Muscle of leg (tissue), 11 donors: ENCODE data around the gene C16orf86. TPM values are rescaled to one million over a fixed set of nuclear protein-coding genes. Genes with fewer than 3 reads are reported as not detected.

Source experiments
- DNase-seq: peaks from one replicate; pipeline ENCODE4 v3.0.0; 2013
- H3K27ac ChIP-seq: one replicate; pipeline ENCODE4 v1.5.1; 2013; ENCODE audit warnings: mild to moderate bottlenecking, low read length, control low read depth
- H3K27me3 ChIP-seq: one replicate; pipeline ENCODE4 v1.6.1; 2013; ENCODE audit warnings: low read length; ENCODE audit not compliant: control insufficient read depth, insufficient read depth
- H3K36me3 ChIP-seq: one replicate; pipeline ENCODE4 v1.6.1; 2013; ENCODE audit warnings: low read length; ENCODE audit not compliant: control insufficient read depth, insufficient read depth
- H3K4me1 ChIP-seq: one replicate; pipeline ENCODE4 v1.6.1; 2013; ENCODE audit warnings: low read length; ENCODE audit not compliant: control insufficient read depth, insufficient read depth
- H3K4me3 ChIP-seq: one replicate; pipeline ENCODE4 v1.5.1; 2013; ENCODE audit warnings: low read length, control low read depth
- H3K9me3 ChIP-seq: replicated peaks from 2 replicates; pipeline ENCODE4 v1.6.1; 2013; ENCODE audit warnings: low read depth, low read length; ENCODE audit not compliant: control insufficient read depth
- WGBS: methylation state at CpG from one replicate; pipeline ENCODE4 v1.1.5; 2013; ENCODE audit warnings: missing lambda C conversion rate; ENCODE audit not compliant: insufficient coverage; 5-methylcytosine and 5-hydroxymethylcytosine counted together
- polyA plus RNA-seq, 8 donors: library from polyadenylated mRNA; unstranded; fragments of 120-200 nt; gene quantifications; one replicate each; pipeline versions ENCODE4 v1.2.1 to v1.2.3, GENCODE V29; 2013; ENCODE audit warnings: inconsistent platforms in 1 of 8, low replicate concordance in 1 of 8; ENCODE audit not compliant: insufficient read length in 8 of 8, insufficient read depth in 1 of 8
- total RNA-seq: library from RNA; stranded (reverse); fragments of 120-200 nt; gene quantifications from one replicate; pipeline ENCODE4 v1.2.4, GENCODE V29; 2013

Gene C16orf86
- total and polyA plus RNA-seq, 9 donors = 2.1 to 4.3 (median 2.6) TPM

DNA sequence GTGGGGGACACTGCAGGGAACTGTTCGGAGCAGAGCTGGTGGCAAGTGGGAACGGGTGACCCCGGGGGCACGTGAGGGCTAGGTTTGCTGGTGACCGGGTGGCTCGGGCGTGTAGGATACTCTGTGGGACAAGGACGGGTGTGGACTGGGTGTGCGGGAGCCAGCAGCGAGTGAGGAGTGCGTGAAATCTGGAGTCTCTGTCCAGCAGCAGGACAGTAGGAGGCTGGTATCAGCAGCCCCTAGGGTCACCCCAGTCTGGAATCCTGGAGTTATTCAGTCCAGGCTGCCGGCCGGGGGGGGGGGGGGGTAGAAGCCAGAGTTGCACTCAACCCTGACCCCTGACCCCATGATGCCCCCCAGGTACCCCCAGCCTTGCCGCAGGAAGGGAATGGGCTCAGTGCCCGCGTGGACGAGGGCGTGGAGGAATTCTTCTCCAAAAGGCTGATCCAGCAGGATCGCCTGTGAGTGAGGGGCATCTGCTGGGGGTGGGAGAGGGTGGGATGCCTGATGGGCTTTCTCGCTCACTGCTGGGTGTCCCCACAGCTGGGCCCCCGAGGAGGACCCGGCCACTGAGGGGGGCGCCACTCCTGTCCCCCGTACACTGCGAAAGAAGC, 12.7 kb upstream of the C16orf86 start:
- Histone ChIP-seq H3K27ac (no peak overlapping the region), H3K4me3 (no peak overlapping the region), H3K36me3 (peaks cover 15% of the 10 kb centered on the region), H3K27me3 (peaks cover 70% of the 10 kb centered on the region), H3K4me1 (peaks cover 13% of the 10 kb centered on the region), H3K9me3 (no peaks in the 10 kb centered on the region)
- WGBS = 30% methylated on average over 16 of the region's 25 CpGs
- no peak for DNase-seq

- H3K27me3 ChIP-seq = peaks cover 65% of the 10 kb centered on the region
These were observed 12.2 kb upstream of the C16orf86 start for GRCh38 chr16:67654403-67654911.

DNA sequence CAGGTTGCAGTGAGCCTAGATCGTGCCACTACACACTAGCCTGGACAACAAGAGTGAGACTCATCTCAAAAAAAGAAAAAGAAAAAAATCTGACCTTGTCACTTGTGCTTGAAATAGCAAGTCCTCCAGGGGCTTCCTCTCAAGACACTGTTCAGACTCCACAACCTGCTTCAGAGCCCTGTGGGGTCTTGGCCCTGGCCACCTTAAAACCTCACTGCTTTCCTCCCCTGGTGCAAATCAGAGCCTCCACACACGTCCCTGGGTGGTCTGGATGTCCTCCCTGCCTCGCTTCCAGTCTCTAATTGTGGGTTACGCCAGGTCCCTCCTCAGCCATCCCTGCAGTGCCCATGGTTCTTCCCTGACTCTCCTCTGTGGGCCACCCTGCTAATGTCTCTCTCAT, 11.3 kb upstream of the C16orf86 start:
- WGBS = 63% methylated on average over 4 of the region's 4 CpGs
- peaks cover 56% of the 10 kb centered on the region for H3K27me3 ChIP-seq
- H3K4me1 ChIP-seq = peaks cover 22% of the 10 kb centered on the region
- no peak overlapping the region for H3K27ac ChIP-seq
- DNase-seq = no peak
- no peak overlapping the region for H3K4me3 ChIP-seq
- peaks cover 16% of the 10 kb centered on the region for H3K36me3 ChIP-seq
- H3K9me3 ChIP-seq = no peaks in the 10 kb centered on the region

More at GRCh38 chr16:67654403-67654911, 12.2 kb upstream of the C16orf86 start:
- H3K36me3 ChIP-seq = peaks cover 16% of the 10 kb centered on the region
- H3K9me3 ChIP-seq = no peaks in the 10 kb centered on the region
- DNase-seq = no peak
- H3K27ac ChIP-seq = no peak overlapping the region
- no peak overlapping the region for H3K4me3 ChIP-seq
- WGBS = 49% methylated on average over 29 of the region's 30 CpGs
- H3K4me1 ChIP-seq = peaks cover 18% of the 10 kb centered on the region

DNA sequence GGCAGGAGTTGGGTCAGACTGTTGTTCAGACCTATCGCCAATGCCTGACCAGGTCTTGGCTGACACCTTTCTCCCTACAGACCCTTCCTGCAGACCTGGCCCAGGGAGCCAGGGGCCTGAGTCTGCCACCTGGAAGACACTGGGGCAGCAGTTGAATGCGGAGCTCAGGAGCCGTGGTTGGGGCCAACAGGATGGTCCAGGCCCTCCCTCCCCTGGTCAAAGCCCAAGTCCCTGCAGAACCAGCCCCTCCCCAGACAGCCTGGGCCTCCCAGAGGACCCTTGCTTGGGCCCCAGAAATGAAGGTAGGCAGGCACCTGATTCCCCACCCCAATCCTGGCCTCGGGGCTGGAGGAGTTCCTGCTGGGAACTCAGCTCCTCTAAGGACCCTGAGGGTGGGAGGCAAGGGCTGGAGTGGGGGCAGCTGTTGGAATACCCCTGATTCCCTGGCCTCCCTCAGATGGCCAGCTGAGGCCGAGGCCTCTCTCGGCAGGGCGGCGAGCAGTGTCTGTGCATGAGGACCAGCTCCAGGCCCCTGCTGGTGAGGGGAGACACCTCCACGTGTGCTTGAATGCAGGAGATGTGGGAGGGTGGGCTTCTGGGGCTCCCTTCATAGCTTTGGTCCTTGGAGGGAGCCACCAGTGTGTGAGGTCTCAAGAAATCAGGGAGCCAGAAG, 10.1 kb upstream of the C16orf86 start:
- Histone ChIP-seq H3K27me3 (peaks cover 44% of the 10 kb centered on the region), H3K36me3 (peaks cover 16% of the 10 kb centered on the region), H3K9me3 (no peaks in the 10 kb centered on the region), H3K27ac (no peak overlapping the region), H3K4me3 (no peak overlapping the region), H3K4me1 (peaks cover 28% of the 10 kb centered on the region)
- 74% methylated on average over 8 of the region's 9 CpGs for WGBS
- no peak for DNase-seq

DNA sequence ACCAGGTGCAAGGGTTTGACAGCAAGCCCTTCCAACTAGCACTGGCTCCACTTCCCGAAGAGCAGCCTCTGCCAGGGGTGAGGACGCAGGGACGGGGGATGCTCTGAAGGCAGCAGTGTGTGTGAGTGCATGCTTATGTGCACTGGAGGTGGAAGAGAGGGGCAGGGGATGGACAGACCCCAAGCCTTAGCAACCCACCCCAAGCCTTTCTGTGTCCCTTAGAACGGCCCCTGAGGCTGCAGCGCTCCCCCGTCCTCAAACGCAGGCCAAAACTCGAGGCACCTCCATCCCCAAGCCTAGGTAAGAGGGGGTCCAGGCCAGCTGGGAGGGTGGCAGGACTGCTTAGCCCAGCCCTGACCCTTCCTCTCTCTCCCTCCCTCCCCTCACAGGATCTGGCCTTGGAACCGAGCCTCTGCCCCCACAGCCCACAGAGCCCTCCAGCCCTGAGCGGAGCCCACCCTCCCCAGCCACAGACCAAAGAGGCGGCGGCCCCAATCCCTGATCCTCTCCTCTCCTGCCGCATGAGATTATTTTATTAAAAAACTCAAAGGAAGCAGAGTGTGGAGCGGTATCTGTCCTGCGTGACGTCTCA, 9.5 kb upstream of the C16orf86 start:
- Histone ChIP-seq H3K4me3 (no peak overlapping the region), H3K27ac (no peak overlapping the region), H3K36me3 (peaks cover 16% of the 10 kb centered on the region), H3K27me3 (peaks cover 38% of the 10 kb centered on the region), H3K4me1 (peaks cover 29% of the 10 kb centered on the region), H3K9me3 (no peaks in the 10 kb centered on the region)
- DNase-seq = no peak
- 83% methylated on average over 11 of the region's 16 CpGs for WGBS

- Histone ChIP-seq H3K27ac (no peak overlapping the region), H3K27me3 (peaks cover 33% of the 10 kb centered on the region), H3K36me3 (peaks cover 21% of the 10 kb centered on the region), H3K9me3 (no peaks in the 10 kb centered on the region), H3K4me3 (no peak overlapping the region), H3K4me1 (peaks cover 27% of the 10 kb centered on the region)
- 95% methylated on average over 11 of the region's 18 CpGs for WGBS
- no peak for DNase-seq
These were observed 8.7 kb upstream of the C16orf86 start for GRCh38 chr16:67657751-67658518.

DNA sequence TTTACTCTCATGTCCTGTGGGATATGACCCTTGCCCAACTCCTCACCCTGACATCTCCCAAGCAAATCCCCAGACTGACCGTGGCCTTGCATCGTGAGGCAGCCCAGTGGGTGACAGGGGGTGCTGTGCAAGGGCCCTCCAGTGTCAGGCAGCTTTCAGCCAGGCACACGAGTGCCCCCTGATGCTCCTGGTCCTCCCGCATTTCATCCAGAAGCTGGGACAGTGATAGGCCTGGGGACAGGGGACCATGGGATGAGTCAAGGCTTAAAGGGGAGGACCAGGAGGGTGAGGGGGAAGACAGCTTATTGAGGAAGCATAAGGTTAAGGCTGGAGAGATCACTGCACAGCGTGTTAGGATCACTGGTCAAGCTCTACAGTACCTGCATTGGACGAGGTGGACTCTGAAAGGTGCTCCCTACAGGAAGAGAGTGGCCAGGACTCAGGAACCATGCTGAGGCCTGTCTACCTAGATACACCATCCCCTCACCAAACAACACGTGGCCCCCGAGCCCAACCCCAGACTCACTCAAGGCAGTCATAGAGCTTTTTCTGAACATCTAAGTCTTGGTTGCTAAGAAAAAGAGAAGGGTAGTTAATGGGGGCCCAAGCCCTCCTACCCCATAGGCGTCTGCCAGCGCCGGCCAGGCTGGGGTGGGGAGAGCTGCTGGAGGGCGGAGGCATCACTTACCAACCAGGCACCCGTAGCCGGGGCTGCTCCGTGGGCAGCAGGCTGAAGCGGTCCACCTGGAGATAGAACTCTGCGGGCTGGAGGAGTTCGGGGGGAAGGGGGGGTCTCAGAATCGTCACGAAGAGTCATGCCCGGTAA, 7.6 kb upstream of the C16orf86 start:
- no peak for DNase-seq
- Histone ChIP-seq H3K9me3 (no peaks in the 10 kb centered on the region), H3K36me3 (peaks cover 32% of the 10 kb centered on the region), H3K4me3 (peak overlapping the region; percentile 75), H3K27ac (no peak overlapping the region), H3K27me3 (peaks cover 23% of the 10 kb centered on the region), H3K4me1 (peaks cover 23% of the 10 kb centered on the region)
- WGBS = 86% methylated on average over 5 of the region's 21 CpGs

DNA sequence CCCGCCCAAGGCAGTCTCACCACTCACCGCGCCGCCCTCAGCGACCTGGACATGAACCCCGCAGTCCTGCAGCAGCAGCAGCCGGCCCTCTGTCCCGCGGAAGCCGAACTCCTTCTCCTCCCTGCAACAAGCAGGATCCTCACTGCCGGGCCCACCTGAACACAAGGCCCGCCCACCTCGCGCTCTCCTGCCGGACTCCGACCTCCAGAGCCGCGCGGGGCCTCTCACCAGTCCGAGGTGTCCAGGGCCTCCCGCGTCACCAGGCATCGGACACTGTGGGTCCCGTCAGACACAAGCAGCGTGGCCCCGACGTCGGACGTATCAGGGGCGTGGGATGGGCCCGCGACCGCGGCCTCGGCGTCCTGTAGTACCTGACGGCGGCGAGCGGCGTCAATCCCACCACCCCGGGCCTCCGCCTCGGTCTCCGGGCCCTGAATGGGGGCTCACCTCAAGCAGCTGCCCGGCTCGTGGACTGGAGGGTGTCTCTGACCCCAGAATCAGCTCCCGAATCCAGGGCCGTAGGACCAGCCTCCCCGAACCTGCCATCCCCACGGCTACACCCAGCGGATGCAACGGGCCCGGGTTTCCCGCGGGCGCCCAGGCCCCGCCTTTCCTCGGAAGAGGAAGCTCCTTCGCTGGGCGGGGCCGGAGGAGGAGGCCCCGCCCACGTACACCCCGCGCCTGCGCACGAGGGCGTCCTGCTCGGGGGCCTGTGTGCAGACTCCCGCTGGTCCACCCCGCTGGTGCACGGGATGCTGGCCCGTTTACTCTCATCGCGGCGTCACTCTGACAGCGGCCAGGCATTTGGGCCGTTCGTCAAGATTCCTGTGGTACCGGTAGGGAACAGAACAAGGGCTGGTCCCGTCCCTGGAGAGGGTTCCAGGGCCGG, 6.7 kb upstream of the C16orf86 start, which contains the start of gene ACD:
ACD (minus strand) TSS at position 586 of the 889 bp plus-strand sequence; CDS start at position 546, 40 bp downstream.
- WGBS = under 1% methylated on average over 77 of the region's 83 CpGs
- H3K27me3 ChIP-seq = peaks cover 14% of the 10 kb centered on the region
- peak within 1 kb of the TSS; percentile 97 for H3K27ac ChIP-seq
- peaks cover 35% of the 10 kb centered on the region for H3K36me3 ChIP-seq
- DNase-seq = peak; percentile 97
- H3K9me3 ChIP-seq = no peaks in the 10 kb centered on the region
- peaks cover 23% of the 10 kb centered on the region for H3K4me1 ChIP-seq
- peak within 1 kb of the TSS; percentile 75 for H3K4me3 ChIP-seq
